Fibroblast of mammary gland (primary cell): ENCODE results near the gene MPP1.

Experiments used
- DNase-seq: peaks from one replicate; pipeline ENCODE4 v3.0.0-alpha.2; 2010; ENCODE audit warnings: low read depth
- H3K4me3 ChIP-seq: 2 replicates; pipeline ENCODE4 v1.5.1; 2011; ENCODE audit warnings: low read depth, mild to moderate bottlenecking, low read length, moderate library complexity; ENCODE audit not compliant: control insufficient read depth
- CTCF ChIP-seq: conservative IDR thresholded peaks from 2 replicates; pipeline ENCODE4 v1.5.1; 2011; ENCODE audit warnings: low read depth, low read length, inconsistent platforms; ENCODE audit not compliant: control insufficient read depth, insufficient read depth

Gene MPP1

GRCh38 chrX:154775419-154776349 lies 29.6 kb downstream of the MPP1 start:
- H3K4me3 ChIP-seq = no peak overlapping the region
- no peak for TF ChIP-seq CTCF
- peak; percentile 42 for DNase-seq

GRCh38 chrX:154774622-154775021 lies 30.7 kb downstream of the MPP1 start:
- TF ChIP-seq CTCF = no peak
- H3K4me3 ChIP-seq = no peak overlapping the region

GRCh38 chrX:154762537-154763296 lies 42.6 kb downstream of the MPP1 start, which contains the start of gene DKC1:
Gene DKC1, plus strand, starts transcription at chrX:154762864. Its CDS starts 102 bp downstream, at chrX:154762966.
- no peak for TF ChIP-seq CTCF
- H3K4me3 ChIP-seq = peak within 1 kb of the TSS; percentile 77
- DNase-seq = peak; percentile 92

More at GRCh38 chrX:154774622-154775021, 30.7 kb downstream of the MPP1 start:
- DNase-seq = no peak

GRCh38 chrX:154761977-154762536 lies 43.2 kb downstream of the MPP1 start:
- TF ChIP-seq CTCF = no peak
- H3K4me3 ChIP-seq = peak overlapping the region; percentile 52
- no peak for DNase-seq

- DNase-seq = no peak
- no peak overlapping the region for H3K4me3 ChIP-seq
- TF ChIP-seq CTCF = no peak
Measured at GRCh38 chrX:154758696-154759095, 46.6 kb downstream of the MPP1 start.

- H3K4me3 ChIP-seq = no peak overlapping the region
- DNase-seq = no peak
- TF ChIP-seq CTCF = no peak
Measured at GRCh38 chrX:154751669-154752271, 53.5 kb downstream of the MPP1 start.
